ENCODE measurements around the gene ECE2. TPM values are rescaled to one million over a fixed set of nuclear protein-coding genes. Genes with fewer than 3 reads are reported as not detected.
A peak's percentile ranks its signal among the peaks of the same experiment; 100 is the strongest.

The ECE2 gene
- polyA plus RNA-seq, 2 of the 4 experiments (the other 2 are of a cell fraction) = not detected

DNA sequence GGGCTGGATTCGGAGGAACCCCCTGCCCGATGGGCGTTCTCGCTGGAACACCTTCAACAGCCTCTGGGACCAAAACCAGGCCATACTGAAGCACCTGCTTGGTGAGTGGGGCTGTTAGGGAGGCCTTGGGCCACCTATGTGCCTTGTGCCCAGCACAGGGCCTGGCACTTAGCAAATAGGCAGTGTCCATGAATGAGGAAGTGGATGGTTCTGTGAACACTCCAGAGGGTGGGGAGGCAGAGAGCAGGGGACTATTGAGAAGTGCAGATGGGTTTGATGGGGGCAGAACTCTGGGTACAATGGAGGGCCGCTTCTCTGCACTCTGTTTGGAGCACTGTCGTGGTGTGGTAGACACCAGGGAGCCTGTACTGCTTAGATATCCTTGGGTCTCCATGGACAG, 1.5 kb downstream of the ECE2 start:
- DNase-seq (ENCODE audit: low read depth in 1 of 2, low spot score in 1 of 2) (no peak), FAIRE-seq (no peak), ATAC-seq (peak in 1 of 2 experiments; percentile 23; a peak in 1 of 6 replicates)
- no peak for TF ChIP-seq RCOR1 (IDR thresholded peaks at IDR 0.05; ENCODE audit: low read depth, low read length)
- TF ChIP-seq RARB (CRISPR knock-in tag; IDR thresholded peaks at IDR 0.05) = no peak
- no peak for TF ChIP-seq HOXB5 (CRISPR knock-in tag; IDR thresholded peaks at IDR 0.05)
- TF ChIP-seq JUNB (IDR thresholded peaks at IDR 0.05) = no peak
- TF ChIP-seq POLR2A (IDR thresholded peaks at IDR 0.05; ENCODE audit: low read length) = no peak
- no peak for TF ChIP-seq JUN (IDR thresholded peaks at IDR 0.05)
- TF ChIP-seq HOXB13 (CRISPR knock-in tag; IDR thresholded peaks at IDR 0.05; ENCODE audit: low read depth) = no peak
- TF ChIP-seq CBX2 (IDR thresholded peaks at IDR 0.05; ENCODE audit: borderline replicate concordance, low read depth) = no peak
- TF ChIP-seq MAZ (IDR thresholded peaks at IDR 0.05; ENCODE audit: borderline replicate concordance, low read depth, low read length) = no peak
- no peak for TF ChIP-seq GATA3 (IDR thresholded peaks at IDR 0.05; ENCODE audit: borderline replicate concordance)
- TF ChIP-seq ZC3H11A (IDR thresholded peaks at IDR 0.05) = no peak
- TF ChIP-seq RNF2 (IDR thresholded peaks at IDR 0.05; ENCODE audit: borderline replicate concordance, low read depth) = no peak
- TF ChIP-seq NFE2L2 (conservative IDR thresholded peaks at IDR 0.05; ENCODE audit: low read length) = no peak
- Histone ChIP-seq H3K27ac (no peak overlapping the region), H3K4me3 (no peak overlapping the region), H3K9me3 (no peaks in the 10 kb centered on the region), H3K4me2 (no peak overlapping the region), H3K4me1 (no peaks in the 10 kb centered on the region)
- POLR2A ChIA-PET = no interaction called here
- 31% methylated on average over 3 of the region's 6 CpGs for WGBS (ENCODE audit: missing lambda C conversion rate)
- CTCF ChIA-PET = interaction anchor here (1.3 kb wide), 1 partner anchor 11 kb away, joined by 5 read pairs; no protein-coding TSS in a partner anchor

DNA sequence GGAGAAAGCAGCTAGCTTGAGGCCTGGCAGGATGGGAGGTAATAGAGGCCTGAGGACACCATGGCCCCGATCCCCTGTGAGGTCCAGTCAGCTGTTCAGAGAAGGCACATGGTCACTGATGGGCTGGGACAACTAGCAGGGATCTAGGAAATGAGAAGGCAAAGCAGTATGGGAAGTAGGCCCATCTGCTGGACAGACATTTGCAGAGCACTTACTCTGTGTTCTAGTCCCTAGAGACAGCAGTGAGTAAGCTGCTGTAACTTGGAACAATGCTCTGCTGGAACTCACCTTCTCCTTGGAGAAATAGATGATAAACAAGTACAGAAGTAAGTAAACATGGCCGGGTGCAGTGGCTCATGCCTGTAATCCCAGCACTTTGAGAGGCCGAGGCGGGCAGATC, 7.1 kb downstream of the ECE2 start:
- Histone ChIP-seq H3K4me2 (no peak overlapping the region), H3K27ac (no peak overlapping the region), H3K4me1 (no peaks in the 10 kb centered on the region), H3K4me3 (no peak overlapping the region), H3K9me3 (no peaks in the 10 kb centered on the region)
- TF ChIP-seq POLR2AphosphoS2 (conservative IDR thresholded peaks at IDR 0.05; ENCODE audit: low read length) = no peak
- TF ChIP-seq RNF2 (IDR thresholded peaks at IDR 0.05; ENCODE audit: borderline replicate concordance, low read depth) = no peak
- TF ChIP-seq, protein P1, sequence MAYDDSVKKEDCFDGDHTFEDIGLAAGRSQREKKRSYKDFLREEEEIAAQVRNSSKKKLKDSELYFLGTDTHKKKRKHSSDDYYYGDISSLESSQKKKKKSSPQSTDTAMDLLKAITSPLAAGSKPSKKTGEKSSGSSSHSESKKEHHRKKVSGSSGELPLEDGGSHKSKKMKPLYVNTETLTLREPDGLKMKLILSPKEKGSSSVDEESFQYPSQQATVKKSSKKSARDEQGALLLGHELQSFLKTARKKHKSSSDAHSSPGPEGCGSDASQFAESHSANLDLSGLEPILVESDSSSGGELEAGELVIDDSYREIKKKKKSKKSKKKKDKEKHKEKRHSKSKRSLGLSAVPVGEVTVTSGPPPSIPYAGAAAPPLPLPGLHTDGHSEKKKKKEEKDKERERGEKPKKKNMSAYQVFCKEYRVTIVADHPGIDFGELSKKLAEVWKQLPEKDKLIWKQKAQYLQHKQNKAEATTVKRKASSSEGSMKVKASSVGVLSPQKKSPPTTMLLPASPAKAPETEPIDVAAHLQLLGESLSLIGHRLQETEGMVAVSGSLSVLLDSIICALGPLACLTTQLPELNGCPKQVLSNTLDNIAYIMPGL (CRISPR knock-in tag; IDR thresholded peaks at IDR 0.05; ENCODE audit: borderline replicate concordance) = no peak
- no peak for TF ChIP-seq EHF (CRISPR knock-in tag; IDR thresholded peaks at IDR 0.05)
- TF ChIP-seq, protein P2, sequence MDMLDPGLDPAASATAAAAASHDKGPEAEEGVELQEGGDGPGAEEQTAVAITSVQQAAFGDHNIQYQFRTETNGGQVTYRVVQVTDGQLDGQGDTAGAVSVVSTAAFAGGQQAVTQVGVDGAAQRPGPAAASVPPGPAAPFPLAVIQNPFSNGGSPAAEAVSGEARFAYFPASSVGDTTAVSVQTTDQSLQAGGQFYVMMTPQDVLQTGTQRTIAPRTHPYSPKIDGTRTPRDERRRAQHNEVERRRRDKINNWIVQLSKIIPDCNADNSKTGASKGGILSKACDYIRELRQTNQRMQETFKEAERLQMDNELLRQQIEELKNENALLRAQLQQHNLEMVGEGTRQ (IDR thresholded peaks at IDR 0.05) = no peak
- TF ChIP-seq, protein P3, sequence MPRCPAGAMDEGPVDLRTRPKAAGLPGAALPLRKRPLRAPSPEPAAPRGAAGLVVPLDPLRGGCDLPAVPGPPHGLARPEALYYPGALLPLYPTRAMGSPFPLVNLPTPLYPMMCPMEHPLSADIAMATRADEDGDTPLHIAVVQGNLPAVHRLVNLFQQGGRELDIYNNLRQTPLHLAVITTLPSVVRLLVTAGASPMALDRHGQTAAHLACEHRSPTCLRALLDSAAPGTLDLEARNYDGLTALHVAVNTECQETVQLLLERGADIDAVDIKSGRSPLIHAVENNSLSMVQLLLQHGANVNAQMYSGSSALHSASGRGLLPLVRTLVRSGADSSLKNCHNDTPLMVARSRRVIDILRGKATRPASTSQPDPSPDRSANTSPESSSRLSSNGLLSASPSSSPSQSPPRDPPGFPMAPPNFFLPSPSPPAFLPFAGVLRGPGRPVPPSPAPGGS (IDR thresholded peaks at IDR 0.05) = no peak
- TF ChIP-seq KDM5A (IDR thresholded peaks at IDR 0.05) = no peak
- no peak for TF ChIP-seq HOXA7 (CRISPR knock-in tag; IDR thresholded peaks at IDR 0.05)
- no peak for TF ChIP-seq ZSCAN20 (CRISPR knock-in tag; IDR thresholded peaks at IDR 0.05)
- TF ChIP-seq, protein P4, sequence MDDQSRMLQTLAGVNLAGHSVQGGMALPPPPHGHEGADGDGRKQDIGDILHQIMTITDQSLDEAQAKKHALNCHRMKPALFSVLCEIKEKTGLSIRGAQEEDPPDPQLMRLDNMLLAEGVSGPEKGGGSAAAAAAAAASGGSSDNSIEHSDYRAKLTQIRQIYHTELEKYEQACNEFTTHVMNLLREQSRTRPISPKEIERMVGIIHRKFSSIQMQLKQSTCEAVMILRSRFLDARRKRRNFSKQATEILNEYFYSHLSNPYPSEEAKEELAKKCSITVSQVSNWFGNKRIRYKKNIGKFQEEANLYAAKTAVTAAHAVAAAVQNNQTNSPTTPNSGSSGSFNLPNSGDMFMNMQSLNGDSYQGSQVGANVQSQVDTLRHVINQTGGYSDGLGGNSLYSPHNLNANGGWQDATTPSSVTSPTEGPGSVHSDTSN (IDR thresholded peaks at IDR 0.05) = no peak
- TF ChIP-seq, protein P5, sequence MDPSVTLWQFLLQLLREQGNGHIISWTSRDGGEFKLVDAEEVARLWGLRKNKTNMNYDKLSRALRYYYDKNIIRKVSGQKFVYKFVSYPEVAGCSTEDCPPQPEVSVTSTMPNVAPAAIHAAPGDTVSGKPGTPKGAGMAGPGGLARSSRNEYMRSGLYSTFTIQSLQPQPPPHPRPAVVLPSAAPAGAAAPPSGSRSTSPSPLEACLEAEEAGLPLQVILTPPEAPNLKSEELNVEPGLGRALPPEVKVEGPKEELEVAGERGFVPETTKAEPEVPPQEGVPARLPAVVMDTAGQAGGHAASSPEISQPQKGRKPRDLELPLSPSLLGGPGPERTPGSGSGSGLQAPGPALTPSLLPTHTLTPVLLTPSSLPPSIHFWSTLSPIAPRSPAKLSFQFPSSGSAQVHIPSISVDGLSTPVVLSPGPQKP (IDR thresholded peaks at IDR 0.05; ENCODE audit: low read depth, low read length) = no peak
- TF ChIP-seq GATA3 (IDR thresholded peaks at IDR 0.05; ENCODE audit: borderline replicate concordance) = no peak
- no peak for TF ChIP-seq BHLHE40 (IDR thresholded peaks at IDR 0.05; ENCODE audit: low read depth, low read length)
- no peak for FAIRE-seq
- DNase-seq (ENCODE audit: low read depth in 1 of 2, low spot score in 1 of 2) = no peak
- WGBS (ENCODE audit: missing lambda C conversion rate) = 60% methylated on average over 4 of the region's 4 CpGs
- ChIA-PET POLR2A (no interaction called here), CTCF (interaction anchor here (1.9 kb wide), 1 partner anchor 11 kb away, joined by 5 read pairs; no protein-coding TSS in a partner anchor)
- no peak for ATAC-seq

Data from A549 (cell line).